GM18951 (cell line): ENCODE measurements around the gene NSUN3.

Experiments used
- POLR2A ChIP-seq: IDR thresholded peaks from 4 replicates; pipeline ENCODE4 v1.6.1; 2011; ENCODE audit warnings: mild to moderate bottlenecking; ENCODE audit not compliant: insufficient read length, insufficient read depth; ENCODE audit errors: extremely low read depth
- in situ Hi-C: fragments of 300-500 bp; cut with MboI; formaldehyde crosslinking; loops from one replicate; pipeline ENCODE4 v1.12.0; 2022; ENCODE audit warnings: low sequenced_read_pairs, mixed read lengths, inconsistent platforms; ENCODE audit not compliant: unreplicated experiment

The NSUN3 gene

DNA sequence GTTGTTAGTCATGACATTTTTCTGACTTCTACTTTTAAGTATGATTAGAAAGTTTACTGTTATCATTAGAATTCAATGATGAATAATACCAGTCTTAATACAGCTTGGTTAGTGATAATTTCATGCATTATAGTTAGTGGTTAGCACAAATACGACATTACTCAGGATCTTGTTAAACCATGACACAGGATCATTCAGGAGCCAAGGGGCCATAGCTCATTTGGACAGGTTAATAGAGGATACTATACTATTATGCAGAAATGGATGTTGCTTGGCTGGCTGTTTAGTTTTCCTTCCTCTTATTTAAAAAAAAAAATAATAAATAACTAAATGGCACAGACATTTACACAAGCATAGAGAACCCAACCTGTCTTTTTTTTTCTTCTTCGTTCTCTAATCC is 55.5 kb downstream of the NSUN3 start:
- TF ChIP-seq POLR2A = no peak
- in situ Hi-C loops = no loop called here

DNA sequence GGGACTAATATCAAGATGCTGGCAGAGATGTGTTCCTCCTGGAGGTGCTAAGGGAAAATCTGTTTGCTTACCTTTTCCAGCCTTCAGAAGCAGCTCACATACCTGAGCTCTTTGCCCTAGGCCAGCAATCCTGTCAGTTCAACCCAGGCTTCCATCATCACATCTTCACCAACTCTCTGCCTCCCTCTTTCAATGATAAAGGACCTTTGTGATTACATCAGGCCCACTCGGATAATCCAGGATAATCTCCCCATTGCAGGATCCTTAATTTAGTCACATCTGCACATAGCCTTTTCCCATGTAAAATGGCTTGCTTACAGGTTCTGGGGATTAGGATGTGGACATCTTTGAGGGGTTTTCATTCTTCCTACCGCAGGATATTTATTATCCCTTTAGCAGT is 58.3 kb downstream of the NSUN3 start:
- TF ChIP-seq POLR2A = no peak
- in situ Hi-C loops = no loop called here

DNA sequence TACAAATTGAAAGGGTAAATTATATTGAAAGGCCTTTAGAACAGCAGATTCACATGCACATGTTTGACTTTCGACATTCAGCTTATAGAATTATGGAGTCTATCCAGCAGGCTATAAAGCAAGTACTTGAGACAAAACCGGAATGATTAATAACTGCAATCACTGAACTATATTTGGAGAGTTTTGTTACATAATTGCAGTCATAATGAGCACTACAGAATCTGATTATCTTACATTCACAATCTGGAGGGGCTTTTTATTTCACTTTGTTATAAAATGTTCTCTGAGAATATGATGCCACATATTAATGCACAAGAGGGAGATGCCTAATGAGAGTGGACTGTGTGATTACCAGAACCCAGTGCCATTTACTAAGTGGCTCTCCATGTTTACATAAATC is 64.3 kb downstream of the NSUN3 start:
- TF ChIP-seq POLR2A = no peak
- in situ Hi-C loops = no loop called here

DNA sequence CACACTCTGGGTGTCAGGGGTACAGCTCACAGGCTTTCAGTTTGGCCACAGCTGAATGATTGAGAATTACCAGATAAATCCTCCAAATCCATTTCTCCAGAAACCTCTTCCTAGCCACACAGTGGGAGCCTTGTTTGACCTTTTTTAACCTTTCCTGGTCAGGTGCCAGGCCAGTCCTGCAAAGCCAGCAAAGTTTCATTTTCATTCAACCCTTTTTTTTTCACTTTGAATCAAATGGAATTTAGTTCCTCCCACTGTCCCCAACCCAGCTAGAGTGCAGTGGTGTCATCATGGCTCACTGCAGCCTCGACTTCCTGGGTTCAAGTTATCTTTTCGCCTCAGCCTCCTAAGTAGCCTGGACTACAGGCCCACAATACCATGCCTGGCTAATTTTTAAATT is 67.8 kb downstream of the NSUN3 start:
- TF ChIP-seq POLR2A = no peak
- in situ Hi-C loops = no loop called here

DNA sequence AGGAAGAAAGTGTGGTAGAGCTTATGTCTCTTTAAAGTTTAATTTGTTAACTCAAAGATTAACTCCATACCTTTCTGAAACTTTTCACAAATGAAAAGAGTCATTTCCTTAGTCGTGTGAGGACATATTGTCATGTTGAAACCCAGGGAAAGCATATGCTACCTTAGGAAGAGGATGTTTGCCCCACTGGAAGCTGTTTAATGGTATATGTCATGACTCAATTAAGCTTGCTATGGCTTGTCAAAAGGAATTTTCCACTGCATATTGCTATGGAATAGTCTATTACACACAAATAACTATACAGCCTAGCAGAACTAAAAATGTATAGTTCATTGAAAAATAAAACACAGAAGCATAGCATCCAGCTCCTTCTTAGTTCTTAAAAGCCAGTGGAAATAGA is 69.9 kb downstream of the NSUN3 start:
- TF ChIP-seq POLR2A = no peak
- in situ Hi-C loops = no loop called here

DNA sequence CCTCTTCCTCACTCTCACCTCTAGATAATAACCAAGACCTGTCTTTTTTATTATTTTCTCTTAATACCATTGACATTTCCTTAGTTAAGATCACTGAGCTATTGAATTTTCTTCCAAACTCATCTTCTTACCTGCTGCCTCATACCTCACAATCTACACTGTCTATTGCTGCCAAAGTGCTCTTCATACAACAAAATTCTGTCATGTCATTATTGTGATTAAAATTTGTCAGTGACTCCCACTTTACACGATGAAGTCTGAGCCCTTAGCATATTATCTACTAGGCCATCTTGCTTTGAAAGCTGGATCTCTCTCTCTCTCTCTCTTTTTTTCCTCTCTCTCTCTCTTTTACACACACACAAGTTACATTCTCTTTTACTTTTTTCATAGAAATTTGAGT is 73.3 kb downstream of the NSUN3 start:
- in situ Hi-C loops = no loop called here
- no peak for TF ChIP-seq POLR2A

DNA sequence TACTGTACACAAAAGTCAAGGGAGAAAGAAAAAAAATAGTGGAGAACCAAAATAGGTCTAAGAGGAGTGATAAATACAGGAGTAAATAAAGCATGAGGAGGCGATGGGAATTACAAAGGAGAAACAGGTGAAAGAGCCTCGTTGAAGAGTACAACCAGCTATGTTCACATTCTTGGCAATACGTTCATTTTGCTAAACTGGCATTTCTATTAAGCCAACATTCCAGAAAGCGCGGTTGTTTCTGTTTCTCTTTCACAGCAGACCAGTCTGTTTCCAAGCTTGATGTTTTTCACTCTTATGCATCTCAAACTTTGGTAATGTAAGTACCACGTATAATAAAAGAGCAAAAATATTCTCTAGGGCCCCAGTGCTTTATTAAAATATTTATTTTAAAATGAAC is 74.5 kb downstream of the NSUN3 start:
- in situ Hi-C loops = no loop called here
- no peak for TF ChIP-seq POLR2A

DNA sequence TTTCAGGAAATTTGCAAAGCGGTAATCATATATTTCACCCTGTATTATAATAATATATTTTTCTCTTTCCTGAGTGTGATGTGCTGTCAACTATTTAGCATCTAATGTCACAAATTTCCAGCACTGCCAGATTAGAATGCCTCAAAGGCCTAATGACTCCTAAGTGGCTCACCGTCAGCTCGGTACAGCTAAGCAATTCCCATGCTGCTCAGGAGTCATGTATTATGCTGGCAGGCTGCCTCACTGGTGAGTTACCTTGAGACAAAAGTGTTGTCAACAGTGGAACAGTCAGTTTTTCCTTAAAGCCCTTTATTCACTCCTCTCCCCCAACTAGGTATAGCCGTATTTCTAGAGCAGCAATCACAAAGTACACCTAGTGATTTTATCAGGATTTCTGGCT is 83.6 kb downstream of the NSUN3 start:
- in situ Hi-C loops = no loop called here
- TF ChIP-seq POLR2A = no peak

DNA sequence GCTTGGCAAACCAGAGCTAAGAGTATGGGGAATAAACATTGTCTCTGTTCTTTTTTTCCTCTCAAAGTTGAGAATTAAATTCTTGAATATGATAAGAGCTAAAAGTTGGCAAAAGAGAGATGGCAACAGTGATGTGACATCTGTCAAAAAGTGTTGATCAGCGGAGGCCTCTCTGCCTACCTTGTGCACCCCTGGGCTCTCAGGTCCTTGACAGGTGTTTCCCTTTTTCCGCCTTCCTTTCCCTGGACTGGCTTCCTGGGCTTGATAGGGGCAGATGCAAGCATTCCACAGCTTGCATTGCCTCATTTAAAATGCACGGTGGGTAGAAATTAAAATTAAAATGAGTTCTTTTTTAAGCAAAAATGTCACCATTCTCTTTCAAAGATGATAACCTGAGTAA is 84.2 kb downstream of the NSUN3 start:
- TF ChIP-seq POLR2A = no peak
- in situ Hi-C loops = no loop called here

DNA sequence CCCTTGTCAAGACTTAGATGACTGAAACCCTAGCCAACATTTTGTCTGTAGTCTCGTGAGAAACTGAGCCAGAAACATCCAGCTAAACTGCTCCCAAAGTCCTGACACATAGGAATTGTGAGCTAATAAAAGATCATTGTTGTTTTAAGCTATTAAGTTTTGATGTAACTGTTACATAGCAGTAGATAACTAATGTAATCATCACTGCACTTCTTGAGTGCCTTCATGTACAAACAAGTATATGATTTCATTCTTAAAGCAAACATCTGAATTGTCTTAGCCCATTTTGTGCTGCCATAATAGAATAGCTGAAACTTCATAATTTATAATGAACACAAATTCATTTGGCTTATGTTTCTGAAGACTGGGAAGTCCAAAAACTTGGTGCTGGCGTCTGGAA is 87.3 kb downstream of the NSUN3 start:
- in situ Hi-C loops = no loop called here
- no peak for TF ChIP-seq POLR2A

DNA sequence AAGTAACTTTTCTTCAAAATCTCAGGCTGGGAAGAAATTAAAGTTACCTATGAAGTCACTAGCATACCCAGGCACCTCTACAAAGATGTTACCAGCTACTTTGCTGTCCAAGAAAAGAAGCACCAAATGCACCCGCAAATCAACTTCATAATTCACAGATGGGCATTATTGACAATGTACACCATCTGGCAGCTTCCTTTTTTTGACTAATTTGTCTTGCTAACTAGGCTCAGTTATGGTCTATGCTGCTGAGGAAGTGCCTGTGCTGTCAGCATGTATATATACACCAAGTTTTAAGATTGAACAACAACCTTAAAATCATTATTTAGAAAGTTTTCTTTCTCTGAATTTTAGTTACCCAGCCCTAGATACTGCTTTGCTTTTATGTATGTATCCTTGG is 93.8 kb downstream of the NSUN3 start:
- no peak for TF ChIP-seq POLR2A
- in situ Hi-C loops = no loop called here

DNA sequence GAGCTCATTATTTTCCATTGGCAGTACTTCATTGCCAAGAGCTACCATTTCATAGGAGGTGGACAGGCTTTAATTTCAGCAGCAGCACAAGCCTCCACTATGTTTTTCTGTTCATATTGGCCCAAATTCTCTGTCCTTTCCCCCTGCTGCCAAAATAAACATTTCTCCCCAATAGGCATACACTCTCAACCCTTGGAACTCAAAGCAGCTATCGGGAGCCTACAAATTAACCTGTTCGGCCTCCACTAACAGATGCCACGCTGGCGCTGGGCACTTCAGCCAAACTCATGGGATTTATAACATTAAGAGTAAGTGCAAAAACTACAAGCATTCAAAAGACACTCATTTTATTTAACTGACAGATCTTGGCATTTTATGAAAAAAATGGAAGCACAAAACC is 95.7 kb downstream of the NSUN3 start:
- TF ChIP-seq POLR2A = no peak
- in situ Hi-C loops = no loop called here

DNA sequence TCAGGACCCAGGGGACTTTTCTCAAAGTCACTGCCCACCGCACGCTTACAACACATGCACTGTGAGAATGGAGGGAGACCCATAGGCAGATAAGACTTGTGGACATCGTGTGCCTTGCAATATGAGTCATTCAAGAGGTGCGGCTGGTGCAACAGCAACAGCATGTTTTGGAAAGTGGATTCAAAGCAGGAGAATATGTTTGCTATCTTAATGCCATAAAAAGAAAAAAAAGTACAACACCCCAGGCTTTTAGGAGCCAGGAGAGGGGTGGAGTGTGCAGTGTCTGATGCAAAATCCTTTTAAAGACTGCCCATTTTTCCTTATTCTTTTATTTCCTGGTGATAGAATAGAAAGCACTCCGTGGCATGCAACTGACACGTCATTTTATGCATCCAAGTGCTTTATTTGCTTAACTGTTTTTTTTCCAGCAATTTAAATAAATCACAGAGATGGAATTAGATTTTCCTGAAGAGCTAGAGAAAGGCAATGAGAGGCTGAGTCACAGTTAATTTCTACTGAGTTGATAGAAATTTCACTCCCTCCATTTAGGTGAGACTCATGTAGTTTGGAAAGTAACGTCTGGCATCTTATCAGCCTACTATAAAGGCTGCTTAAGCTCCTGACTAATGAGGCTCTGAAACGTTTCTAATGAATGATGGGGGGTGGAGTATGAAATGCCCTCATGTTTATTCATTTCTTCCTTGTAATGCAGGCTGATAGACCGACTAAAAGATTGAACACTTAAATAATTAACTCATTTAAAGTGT is 96.4 kb downstream of the NSUN3 start:
- in situ Hi-C loops = no loop called here
- TF ChIP-seq POLR2A = no peak

DNA sequence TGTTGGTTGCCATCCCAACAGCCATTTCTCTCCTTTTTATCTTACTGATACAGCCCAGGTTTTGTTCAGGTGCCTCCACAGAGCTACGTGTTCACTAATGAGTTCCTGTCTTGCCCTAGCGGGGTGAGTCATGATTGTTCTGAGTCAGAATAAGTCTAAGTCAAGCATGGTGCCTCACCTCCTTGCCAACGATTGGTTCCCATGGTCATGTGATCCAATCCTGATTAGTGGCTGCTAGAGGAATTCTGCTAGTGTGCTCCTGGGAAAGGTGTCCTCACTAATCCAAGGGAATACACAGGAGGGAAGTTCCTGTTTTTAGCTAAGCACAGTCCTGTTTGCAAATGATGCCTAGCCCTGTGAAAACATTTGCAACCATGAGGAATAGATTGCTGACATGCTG is 99.8 kb downstream of the NSUN3 start:
- TF ChIP-seq POLR2A = no peak
- in situ Hi-C loops = no loop called here

DNA sequence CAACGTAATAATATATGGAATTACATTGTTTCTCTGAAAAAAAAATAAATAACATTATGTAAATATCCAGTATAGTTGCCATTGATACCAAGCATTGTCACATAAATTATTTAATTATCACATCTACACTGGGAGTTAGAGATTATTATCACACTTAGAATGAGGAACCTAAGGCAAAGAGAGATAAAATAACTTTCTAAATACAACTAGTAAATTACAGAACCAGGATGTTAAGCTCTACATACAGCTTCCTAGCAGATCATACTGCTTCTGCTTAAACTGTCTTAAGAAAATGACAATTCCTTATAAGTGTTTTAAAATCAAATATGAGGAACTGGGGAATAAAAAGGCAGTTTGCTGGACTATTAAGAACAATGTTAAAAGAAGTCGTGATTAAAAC is 104.5 kb downstream of the NSUN3 start:
- no peak for TF ChIP-seq POLR2A
- in situ Hi-C loops = no loop called here
